Measurements from ENCODE around the gene KCTD5.

GRCh38 chr16:2739625-2740430 lies 57.5 kb downstream of the KCTD5 start:
- TF ChIP-seq EGR1 (IDR thresholded peaks at IDR 0.05; ENCODE audit: borderline replicate concordance, low read depth, low read length) (no peak), TAF1 (IDR thresholded peaks at IDR 0.05; ENCODE audit: low read depth, low read length) (no peak)
